Activated CD4-positive, alpha-beta T cell treated with anti-CD3 and anti-CD28 coated beads, Interleukin-2, amount 50 U/mL, for 16 hours (primary cell): ENCODE results near the gene PDZD8.
"Not testable (repeated sequence)": the region's sequence is repeated elsewhere in the genome, so short reads cannot be mapped to it uniquely, and the experiment has no call there.

Source experiments
- DNase-seq: peaks from one replicate; pipeline ENCODE4 v3.0.0-alpha.2; 2020

The PDZD8 gene

GRCh38 chr10:117253908-117254307 lies 121.3 kb downstream of the PDZD8 start:
- no peak for DNase-seq

- no peak for DNase-seq
Observed at GRCh38 chr10:117250411-117250810, 124.8 kb downstream of the PDZD8 start.

- DNase-seq = no peak
Observed at GRCh38 chr10:117249493-117250093, 125.6 kb downstream of the PDZD8 start.

- no peak for DNase-seq
Observed at GRCh38 chr10:117248750-117249465, 126.3 kb downstream of the PDZD8 start.

- no peak for DNase-seq
Observed at GRCh38 chr10:117246997-117247671, 128.1 kb downstream of the PDZD8 start.

GRCh38 chr10:117242463-117242832 lies 132.8 kb downstream of the PDZD8 start:
- no peak for DNase-seq

GRCh38 chr10:117241541-117242462 lies 133.4 kb downstream of the PDZD8 start:
- DNase-seq = no peak

- DNase-seq = no peak
Observed at GRCh38 chr10:117240621-117241529, 134.4 kb downstream of the PDZD8 start, which contains the start of gene SLC18A2. Gene SLC18A2, plus strand, starts transcription at chr10:117241114. Its CDS starts 580 bp downstream, at chr10:117241694.

- DNase-seq = no peak
Observed at GRCh38 chr10:117239721-117240620, 135.3 kb downstream of the PDZD8 start.

GRCh38 chr10:117239051-117239450 lies 136.2 kb downstream of the PDZD8 start:
- no peak for DNase-seq

- DNase-seq = no peak
Observed at GRCh38 chr10:117237401-117237991, 137.7 kb downstream of the PDZD8 start.

GRCh38 chr10:117230107-117230506 lies 145.1 kb downstream of the PDZD8 start:
- DNase-seq = not testable (repeated sequence)

- DNase-seq = no peak
Observed at GRCh38 chr10:117228210-117228609, 147.0 kb downstream of the PDZD8 start.
